WTC11 (cell line): ENCODE measurements around the gene SSC5D. TPM values are rescaled to one million over a fixed set of nuclear protein-coding genes. Genes with fewer than 3 reads are reported as not detected.

Source experiments
- AR ChIP-seq: fragments of 250-450 bp; sonication (Bioruptor Pico); IDR thresholded peaks from 2 replicates; pipeline ENCODE4 v1.9.0; 2021; ENCODE audit warnings: mild to moderate bottlenecking
- ATF1 ChIP-seq: sonication (generic); formaldehyde crosslinking; IDR thresholded peaks from 2 replicates; pipeline ENCODE4 v1.8.1; 2023; ENCODE audit warnings: mild to moderate bottlenecking, moderate library complexity, missing genetic modification reagents
- ERG ChIP-seq: fragments of 250-450 bp; sonication (Bioruptor Pico); IDR thresholded peaks from 2 replicates; pipeline ENCODE4 v1.8.0; 2021; ENCODE audit warnings: mild to moderate bottlenecking
- ETV6 ChIP-seq: sonication (generic); formaldehyde crosslinking; IDR thresholded peaks from 2 replicates; pipeline ENCODE4 v1.8.1; 2022; ENCODE audit warnings: mild to moderate bottlenecking, missing genetic modification reagents
- FOXK1 ChIP-seq: sonication (generic); formaldehyde crosslinking; IDR thresholded peaks from 2 replicates; pipeline ENCODE4 v1.8.0; 2022; ENCODE audit warnings: mild to moderate bottlenecking, moderate library complexity, missing genetic modification reagents
- FOXP1 ChIP-seq: sonication (generic); formaldehyde crosslinking; IDR thresholded peaks from 2 replicates; pipeline ENCODE4 v1.8.0; 2022; ENCODE audit warnings: missing genetic modification reagents, mild to moderate bottlenecking, moderate library complexity, borderline replicate concordance
- FOXP4 ChIP-seq: sonication (generic); formaldehyde crosslinking; IDR thresholded peaks from 2 replicates; pipeline ENCODE4 v1.8.0; 2022; ENCODE audit warnings: mild to moderate bottlenecking, missing genetic modification reagents
- GRHL2 ChIP-seq: fragments of 250-450 bp; sonication (Bioruptor Pico); IDR thresholded peaks from 2 replicates; pipeline ENCODE4 v1.8.0; 2022; ENCODE audit warnings: mild to moderate bottlenecking, moderate library complexity; ENCODE audit not compliant: insufficient replicate concordance, severe bottlenecking
- GTF2I ChIP-seq: fragments of 250-450 bp; sonication (Bioruptor Pico); conservative IDR thresholded peaks from 2 replicates; pipeline ENCODE4 v1.4.0; 2021; ENCODE audit warnings: mild to moderate bottlenecking
- IRF1 ChIP-seq: sonication (generic); formaldehyde crosslinking; IDR thresholded peaks from 2 replicates; pipeline ENCODE4 v1.8.0; 2023; ENCODE audit warnings: missing genetic modification reagents
- NFATC4 ChIP-seq: fragments of 250-450 bp; sonication (Bioruptor Pico); IDR thresholded peaks from 2 replicates; pipeline ENCODE4 v1.9.0; 2021; ENCODE audit warnings: mild to moderate bottlenecking
- PRDM15 ChIP-seq: sonication (generic); formaldehyde crosslinking; IDR thresholded peaks from 2 replicates; pipeline ENCODE4 v1.8.0; 2022; ENCODE audit warnings: missing genetic modification reagents
- RELA ChIP-seq: sonication (generic); formaldehyde crosslinking; IDR thresholded peaks from 2 replicates; pipeline ENCODE4 v1.8.1; 2022; ENCODE audit warnings: missing genetic modification reagents, mild to moderate bottlenecking, borderline replicate concordance
- SP1 ChIP-seq: sonication (generic); formaldehyde crosslinking; conservative IDR thresholded peaks from 2 replicates; pipeline ENCODE4 v1.8.1; 2022; ENCODE audit warnings: missing genetic modification reagents
- USF1 ChIP-seq: sonication (generic); formaldehyde crosslinking; IDR thresholded peaks from 2 replicates; pipeline ENCODE4 v1.8.0; 2022; ENCODE audit warnings: mild to moderate bottlenecking, missing genetic modification reagents
- ZBTB21 ChIP-seq: sonication (generic); formaldehyde crosslinking; IDR thresholded peaks from 2 replicates; pipeline ENCODE4 v1.8.1; 2023; ENCODE audit warnings: mild to moderate bottlenecking, missing genetic modification reagents, borderline replicate concordance
- ZMAT4 ChIP-seq: fragments of 250-450 bp; sonication (Bioruptor Pico); IDR thresholded peaks from 2 replicates; pipeline ENCODE4 v1.9.0; 2021; ENCODE audit warnings: mild to moderate bottlenecking
- ZNF138 ChIP-seq: sonication (generic); formaldehyde crosslinking; conservative IDR thresholded peaks from 2 replicates; pipeline ENCODE4 v1.8.1; 2022; ENCODE audit warnings: mild to moderate bottlenecking, moderate library complexity, missing genetic modification reagents
- ZNF317 ChIP-seq: sonication (generic); formaldehyde crosslinking; IDR thresholded peaks from 2 replicates; pipeline ENCODE4 v1.8.1; 2023; ENCODE audit warnings: low read depth, mild to moderate bottlenecking, moderate library complexity, missing genetic modification reagents, borderline replicate concordance
- ZNF532 ChIP-seq: fragments of 250-450 bp; sonication (Bioruptor Pico); IDR thresholded peaks from 2 replicates; pipeline ENCODE4 v1.9.0; 2021; ENCODE audit warnings: mild to moderate bottlenecking, borderline replicate concordance
- total RNA-seq: library from RNA; stranded (reverse); gene quantifications from 3 replicates; pipeline ENCODE4 v1.2.3, GENCODE V29; 2021

SSC5D gene
- total RNA-seq, 1 experiment from 2014 or later: 2.9 TPM

GRCh38 chr19:55503502-55504251 is 15.4 kb downstream of the SSC5D start (continued):
- TF ChIP-seq GRHL2 (CRISPR knock-in tag) (no peak), ZNF532 (CRISPR knock-in tag) (no peak), ZMAT4 (CRISPR knock-in tag) (no peak), IRF1 (peak; percentile 99), GTF2I (no peak), FOXP4 (peak; percentile 99), NFATC4 (CRISPR knock-in tag) (no peak), FOXP1 (CRISPR knock-in tag) (peak; percentile 100), ATF1 (CRISPR knock-in tag) (peak; percentile 97), ZBTB21 (CRISPR knock-in tag) (peak; percentile 98), ZNF138 (peak; percentile 99), FOXK1 (CRISPR knock-in tag) (peak; percentile 99), RELA (CRISPR knock-in tag) (peak; percentile 99), ZNF317 (peak; percentile 80), ERG (CRISPR knock-in tag) (no peak), ETV6 (CRISPR knock-in tag) (peak; percentile 100), USF1 (peak; percentile 88), AR (CRISPR knock-in tag) (no peak), PRDM15 (peak; percentile 79), SP1 (peak; percentile 92)
